ENCODE measurements around the gene ACTG1.

GRCh38 chr17:81520021-81520901 is 7.7 kb upstream of the ACTG1 start:
- TF ChIP-seq CTCF (IDR thresholded peaks at IDR 0.05): no peak
- no peak for TF ChIP-seq POLR2A (IDR thresholded peaks at IDR 0.05; ENCODE audit: low read depth)

All from esophagus muscularis mucosa (tissue), 3 donors.